ENCODE measurements around the gene DGKE. TPM values are rescaled to one million over a fixed set of nuclear protein-coding genes. Genes with fewer than 3 reads are reported as not detected.

The DGKE gene
- total RNA-seq, 6 donors from 2014 or later: 4.3 to 23.8 (median 9.2) TPM

GRCh38 chr17:56831369-56832095 lies 2.4 kb upstream of the DGKE start:
- DNase-seq (no peak), ATAC-seq (ENCODE audit: low FRiP score in 2 of 2) (no peak)
- Histone ChIP-seq H3K36me3 (no peaks in the 10 kb centered on the region), H3K4me1 (peaks cover 19 to 29% (median 23%) of the 10 kb centered on the region in 4 donors), H3K9me3 (no peaks in the 10 kb centered on the region), H3K27ac (no peak overlapping the region), H3K27me3 (no peaks in the 10 kb centered on the region), H3K4me3 (no peak overlapping the region)
- no peak for TF ChIP-seq POLR2AphosphoS5 (IDR thresholded peaks at IDR 0.05)
- TF ChIP-seq EP300 (IDR thresholded peaks at IDR 0.05): no peak
- TF ChIP-seq CTCF (IDR thresholded peaks at IDR 0.05): no peak
- no peak for TF ChIP-seq POLR2A (IDR thresholded peaks at IDR 0.05)
- WGBS, 2 donors: 92 to 95% methylated on average over 16 of the region's 16 CpGs

- no peak for TF ChIP-seq POLR2AphosphoS5 (IDR thresholded peaks at IDR 0.05)
- no peak for TF ChIP-seq CTCF (IDR thresholded peaks at IDR 0.05)
- TF ChIP-seq EP300 (IDR thresholded peaks at IDR 0.05): no peak
- no peak for TF ChIP-seq POLR2A (IDR thresholded peaks at IDR 0.05)
- peak overlapping the region; percentile 32 to 98 (median 62) for H3K27ac ChIP-seq
- no peaks in the 10 kb centered on the region for H3K36me3 ChIP-seq
- 34 to 59% methylated on average over 4 of the region's 4 CpGs for WGBS, 2 donors
- H3K4me1 ChIP-seq: peaks cover 19 to 29% (median 24%) of the 10 kb centered on the region in 4 donors
- H3K27me3 ChIP-seq: no peaks in the 10 kb centered on the region
- DNase-seq (no peak), ATAC-seq (ENCODE audit: low FRiP score in 2 of 2) (no peak)
- peak overlapping the region; percentile 51 to 97 (median 84) for H3K4me3 ChIP-seq
- no peaks in the 10 kb centered on the region for H3K9me3 ChIP-seq
Observed at GRCh38 chr17:56832446-56832845, 1.5 kb upstream of the DGKE start.

- ATAC-seq (ENCODE audit: low FRiP score in 2 of 2) (peak; percentile 42 to 66), DNase-seq (peak; percentile 70 to 92)
- Histone ChIP-seq H3K27ac (peak overlapping the region; percentile 77 to 98 (median 86)), H3K4me3 (peak overlapping the region; percentile 51 to 97 (median 84)), H3K9me3 (no peaks in the 10 kb centered on the region), H3K36me3 (no peaks in the 10 kb centered on the region), H3K4me1 (peaks cover 19 to 34% (median 25%) of the 10 kb centered on the region in 4 donors), H3K27me3 (no peaks in the 10 kb centered on the region)
- TF ChIP-seq POLR2A (IDR thresholded peaks at IDR 0.05): no peak
- TF ChIP-seq CTCF (IDR thresholded peaks at IDR 0.05): peak in 4 of 6 experiments; percentile 7 to 48 (median 26)
- peak in 1 of 2 donors; percentile 11 for TF ChIP-seq POLR2AphosphoS5 (IDR thresholded peaks at IDR 0.05)
- 1 to 2% methylated on average over 8 to 32 of the region's 95 CpGs for WGBS, 2 donors
Observed at GRCh38 chr17:56833057-56833808, 718 bp upstream of the DGKE start.

- Histone ChIP-seq H3K4me3 (peak overlapping the region; percentile 59 to 97 (median 84)), H3K36me3 (no peaks in the 10 kb centered on the region), H3K9me3 (no peaks in the 10 kb centered on the region), H3K4me1 (peaks cover 21 to 36% (median 25%) of the 10 kb centered on the region in 4 donors), H3K27ac (peak overlapping the region; percentile 77 to 98 (median 86)), H3K27me3 (no peaks in the 10 kb centered on the region)
- ATAC-seq (ENCODE audit: low FRiP score in 2 of 2) (peak; percentile 15 to 42), DNase-seq (peak; percentile 54 to 92)
- peak in 3 of 6 experiments; percentile 13 to 54 (median 36) for TF ChIP-seq CTCF (IDR thresholded peaks at IDR 0.05)
- TF ChIP-seq POLR2AphosphoS5 (IDR thresholded peaks at IDR 0.05): no peak
- no peak for TF ChIP-seq EP300 (IDR thresholded peaks at IDR 0.05)
- 5 to 15% methylated on average over 27 to 36 of the region's 81 CpGs for WGBS, 2 donors
Observed at GRCh38 chr17:56834380-56835263, 671 bp downstream of the DGKE start.
